B cell (primary cell): ENCODE data around the gene STAT5B.

Experiments used
- EZH2 ChIP-seq: IDR thresholded peaks from 2 replicates; pipeline ENCODE4 v1.6.1; 2012; ENCODE audit warnings: borderline replicate concordance, low read depth, mild to moderate bottlenecking, moderate library complexity, low read length; ENCODE audit not compliant: insufficient read depth, poor library complexity, severe bottlenecking
- TF ChIP-seq, protein P1 (sequence below): fragments of 200-600 bp; IDR thresholded peaks from one replicate; pipeline ENCODE4 v1.8.0; 2022; ENCODE audit warnings: antibody characterized with exemption, mild to moderate bottlenecking

DNA sequence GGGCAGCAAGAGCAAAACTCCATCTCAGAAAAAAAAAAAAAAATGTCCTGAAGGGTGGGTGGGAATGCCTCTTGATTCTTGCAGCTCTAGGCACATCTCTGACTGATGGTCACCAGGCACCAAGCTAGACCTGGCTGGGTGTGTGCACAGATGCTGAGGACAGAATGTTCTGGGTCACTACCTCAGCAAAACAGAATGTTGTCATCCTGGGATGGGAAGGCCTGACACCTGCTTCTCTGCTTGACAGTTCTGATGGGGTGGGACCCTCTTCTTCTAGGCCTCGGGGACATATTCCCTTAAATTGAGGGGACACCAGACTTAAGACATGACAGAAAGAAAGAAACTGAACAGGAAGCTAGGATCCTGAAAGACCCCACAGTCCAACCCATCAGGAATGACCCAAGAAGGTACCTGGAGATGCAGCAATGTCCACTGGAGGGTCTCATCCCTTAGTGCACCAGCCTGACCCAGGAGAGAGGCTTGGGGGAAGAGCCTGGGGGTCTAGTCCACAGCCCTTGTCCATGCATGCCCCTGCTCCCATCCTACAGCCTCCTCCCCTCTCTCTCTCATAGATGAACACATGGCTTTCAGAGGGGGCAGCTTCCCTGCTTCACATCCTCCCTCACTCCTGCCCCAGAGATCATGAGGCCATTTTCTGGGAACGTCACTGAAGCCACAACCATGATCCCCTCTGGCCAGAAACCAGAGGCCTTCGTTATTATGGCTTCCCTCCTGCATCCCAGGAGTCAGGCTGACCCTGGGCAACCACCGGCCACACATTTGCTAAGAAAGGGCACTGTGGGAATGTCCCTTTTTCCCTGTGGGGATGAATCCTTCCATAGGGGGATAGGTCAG lies 3.8 kb upstream of the STAT5B start:
- TF ChIP-seq, protein P1, sequence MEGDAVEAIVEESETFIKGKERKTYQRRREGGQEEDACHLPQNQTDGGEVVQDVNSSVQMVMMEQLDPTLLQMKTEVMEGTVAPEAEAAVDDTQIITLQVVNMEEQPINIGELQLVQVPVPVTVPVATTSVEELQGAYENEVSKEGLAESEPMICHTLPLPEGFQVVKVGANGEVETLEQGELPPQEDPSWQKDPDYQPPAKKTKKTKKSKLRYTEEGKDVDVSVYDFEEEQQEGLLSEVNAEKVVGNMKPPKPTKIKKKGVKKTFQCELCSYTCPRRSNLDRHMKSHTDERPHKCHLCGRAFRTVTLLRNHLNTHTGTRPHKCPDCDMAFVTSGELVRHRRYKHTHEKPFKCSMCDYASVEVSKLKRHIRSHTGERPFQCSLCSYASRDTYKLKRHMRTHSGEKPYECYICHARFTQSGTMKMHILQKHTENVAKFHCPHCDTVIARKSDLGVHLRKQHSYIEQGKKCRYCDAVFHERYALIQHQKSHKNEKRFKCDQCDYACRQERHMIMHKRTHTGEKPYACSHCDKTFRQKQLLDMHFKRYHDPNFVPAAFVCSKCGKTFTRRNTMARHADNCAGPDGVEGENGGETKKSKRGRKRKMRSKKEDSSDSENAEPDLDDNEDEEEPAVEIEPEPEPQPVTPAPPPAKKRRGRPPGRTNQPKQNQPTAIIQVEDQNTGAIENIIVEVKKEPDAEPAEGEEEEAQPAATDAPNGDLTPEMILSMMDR = no peak
- no peak for TF ChIP-seq EZH2
